Measurements from ENCODE around the gene PUM2. TPM values are rescaled to one million over a fixed set of nuclear protein-coding genes. Genes with fewer than 3 reads are reported as not detected.

Gene PUM2
- total and polyA plus RNA-seq, 4 donors = 27.4 to 145 (median 51.0) TPM

GRCh38 chr2:20382965-20383810, 32.5 kb upstream of the PUM2 start:
- TF ChIP-seq CTCF (IDR thresholded peaks at IDR 0.05; ENCODE audit: control extremely low read depth, extremely low read depth) = no peak
- no peaks in the 10 kb centered on the region for H3K36me3 ChIP-seq (ENCODE audit: control insufficient read depth in 4 of 4, insufficient read depth in 4 of 4, low read length in 4 of 4)
- H3K4me1 ChIP-seq (ENCODE audit: control insufficient read depth in 5 of 5, insufficient read depth in 5 of 5, low read length in 5 of 5) = peaks cover 0 to 29% (median 3%) of the 10 kb centered on the region in 5 donors
- no peak overlapping the region for H3K4me3 ChIP-seq
- 85 to 86% methylated on average over 9 of the region's 9 CpGs for WGBS, 2 donors
- no peaks in the 10 kb centered on the region for H3K9me3 ChIP-seq (ENCODE audit: control insufficient read depth in 4 of 4, insufficient read depth in 3 of 4, low read length in 3 of 4)
- no peaks in the 10 kb centered on the region for H3K27me3 ChIP-seq (ENCODE audit: control insufficient read depth in 3 of 3, insufficient read depth in 3 of 3, low read length in 2 of 3)
- H3K9ac ChIP-seq (ENCODE audit: insufficient read depth in 1 of 2, low read length in 2 of 2) = no peak overlapping the region
- no peak overlapping the region for H3K27ac ChIP-seq (ENCODE audit: low read depth in 1 of 2, low read length in 1 of 2)
- ATAC-seq (ENCODE audit: insufficient read depth, low FRiP score) = no peak
- peak in 2 of 3 donors; percentile 70 to 78 for DNase-seq

GRCh38 chr2:20381457-20381856, 30.8 kb upstream of the PUM2 start:
- DNase-seq = peak; percentile 80 to 95 (median 94)
- no peak overlapping the region for H3K27ac ChIP-seq (ENCODE audit: low read depth in 1 of 2, low read length in 1 of 2)
- H3K27me3 ChIP-seq (ENCODE audit: control insufficient read depth in 3 of 3, insufficient read depth in 3 of 3, low read length in 2 of 3) = no peaks in the 10 kb centered on the region
- WGBS, 2 donors = 55 to 63% methylated on average over 2 of the region's 2 CpGs
- H3K4me3 ChIP-seq = no peak overlapping the region
- H3K4me1 ChIP-seq (ENCODE audit: control insufficient read depth in 5 of 5, insufficient read depth in 5 of 5, low read length in 5 of 5) = peaks cover 0 to 43% (median 3%) of the 10 kb centered on the region in 5 donors
- ATAC-seq (ENCODE audit: insufficient read depth, low FRiP score) = no peak
- H3K36me3 ChIP-seq (ENCODE audit: control insufficient read depth in 4 of 4, insufficient read depth in 4 of 4, low read length in 4 of 4) = no peaks in the 10 kb centered on the region
- TF ChIP-seq CTCF (IDR thresholded peaks at IDR 0.05; ENCODE audit: control extremely low read depth, extremely low read depth) = no peak
- no peaks in the 10 kb centered on the region for H3K9me3 ChIP-seq (ENCODE audit: control insufficient read depth in 4 of 4, insufficient read depth in 3 of 4, low read length in 3 of 4)
- peak overlapping the region in 1 of 2 donors; percentile 76 for H3K9ac ChIP-seq (ENCODE audit: insufficient read depth in 1 of 2, low read length in 2 of 2)

- peak; percentile 15 for TF ChIP-seq CTCF (IDR thresholded peaks at IDR 0.05; ENCODE audit: control extremely low read depth, extremely low read depth)
- peak; percentile 93 to 96 (median 96) for DNase-seq
- H3K9me3 ChIP-seq (ENCODE audit: control insufficient read depth in 4 of 4, insufficient read depth in 3 of 4, low read length in 3 of 4) = no peaks in the 10 kb centered on the region
- H3K27ac ChIP-seq (ENCODE audit: low read depth in 1 of 2, low read length in 1 of 2) = peak overlapping the region in 1 of 2 donors; percentile 5
- no peaks in the 10 kb centered on the region for H3K27me3 ChIP-seq (ENCODE audit: control insufficient read depth in 3 of 3, insufficient read depth in 3 of 3, low read length in 2 of 3)
- H3K4me3 ChIP-seq = no peak overlapping the region
- peak overlapping the region in 1 of 2 donors; percentile 36 for H3K9ac ChIP-seq (ENCODE audit: insufficient read depth in 1 of 2, low read length in 2 of 2)
- H3K36me3 ChIP-seq (ENCODE audit: control insufficient read depth in 4 of 4, insufficient read depth in 4 of 4, low read length in 4 of 4) = no peaks in the 10 kb centered on the region
- H3K4me1 ChIP-seq (ENCODE audit: control insufficient read depth in 5 of 5, insufficient read depth in 5 of 5, low read length in 5 of 5) = peaks cover 0 to 43% (median 3%) of the 10 kb centered on the region in 5 donors
- peak; percentile 85 for ATAC-seq (ENCODE audit: insufficient read depth, low FRiP score)
- WGBS, 2 donors = 45 to 56% methylated on average over 13 of the region's 13 CpGs
Measured at GRCh38 chr2:20378891-20379519, 28.4 kb upstream of the PUM2 start.

All from lung (tissue), 12 donors.